Mononuclear cell (primary cell): ENCODE results near the gene MGAT1. TPM values are rescaled to one million over a fixed set of nuclear protein-coding genes. Genes with fewer than 3 reads are reported as not detected.
"Not testable (repeated sequence)": the region's sequence is repeated elsewhere in the genome, so short reads cannot be mapped to it uniquely, and the experiment has no call there.

Experiments
- H3K27me3 ChIP-seq: 2 replicates; pipeline ENCODE4 v1.6.0; 2011; ENCODE audit warnings: low read length, control low read depth; ENCODE audit not compliant: insufficient read depth
- H3K4me1 ChIP-seq: 2 replicates; pipeline ENCODE4 v1.5.1; 2011; ENCODE audit warnings: mild to moderate bottlenecking, low read length, control low read depth; ENCODE audit not compliant: insufficient read depth
- H3K4me3 ChIP-seq: 2 replicates; pipeline ENCODE4 v1.5.1; 2011; ENCODE audit warnings: mild to moderate bottlenecking, low read length, moderate library complexity
- H3K9me3 ChIP-seq: 2 replicates; pipeline ENCODE4 v1.5.1; 2011; ENCODE audit warnings: low read depth, mild to moderate bottlenecking, control low read depth, low read length
- total RNA-seq: library from RNA; depleted of rRNA; stranded (reverse); fragments of >200 nt; gene quantifications from one replicate; pipeline ENCODE4 v1.2.3, GENCODE V29; 2012

The MGAT1 gene
- total RNA-seq, 1 donor: 119 TPM

DNA sequence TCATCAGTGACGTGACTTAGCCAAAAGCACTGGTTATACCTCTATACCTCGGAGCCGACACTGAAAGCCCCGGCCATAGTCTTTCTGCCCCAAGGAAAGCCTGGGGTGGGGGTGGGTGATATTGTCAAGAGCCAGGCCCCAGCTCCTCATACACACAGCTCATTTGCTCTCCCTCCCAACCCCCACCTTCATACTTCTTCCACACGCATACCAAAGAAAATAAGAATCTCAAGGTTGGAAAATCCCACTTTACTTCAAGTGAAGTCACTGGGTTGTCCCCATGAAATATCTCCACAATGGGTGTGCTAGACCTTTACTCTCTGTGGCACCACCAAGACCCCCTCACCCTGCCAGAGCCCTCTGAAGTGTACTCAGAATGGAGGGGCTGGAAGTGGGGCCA lies 27.1 kb upstream of the MGAT1 start:
- H3K4me1 ChIP-seq: peaks cover 49% of the 10 kb centered on the region
- no peaks in the 10 kb centered on the region for H3K9me3 ChIP-seq
- no peaks in the 10 kb centered on the region for H3K27me3 ChIP-seq
- H3K4me3 ChIP-seq: peak overlapping the region; percentile 65

DNA sequence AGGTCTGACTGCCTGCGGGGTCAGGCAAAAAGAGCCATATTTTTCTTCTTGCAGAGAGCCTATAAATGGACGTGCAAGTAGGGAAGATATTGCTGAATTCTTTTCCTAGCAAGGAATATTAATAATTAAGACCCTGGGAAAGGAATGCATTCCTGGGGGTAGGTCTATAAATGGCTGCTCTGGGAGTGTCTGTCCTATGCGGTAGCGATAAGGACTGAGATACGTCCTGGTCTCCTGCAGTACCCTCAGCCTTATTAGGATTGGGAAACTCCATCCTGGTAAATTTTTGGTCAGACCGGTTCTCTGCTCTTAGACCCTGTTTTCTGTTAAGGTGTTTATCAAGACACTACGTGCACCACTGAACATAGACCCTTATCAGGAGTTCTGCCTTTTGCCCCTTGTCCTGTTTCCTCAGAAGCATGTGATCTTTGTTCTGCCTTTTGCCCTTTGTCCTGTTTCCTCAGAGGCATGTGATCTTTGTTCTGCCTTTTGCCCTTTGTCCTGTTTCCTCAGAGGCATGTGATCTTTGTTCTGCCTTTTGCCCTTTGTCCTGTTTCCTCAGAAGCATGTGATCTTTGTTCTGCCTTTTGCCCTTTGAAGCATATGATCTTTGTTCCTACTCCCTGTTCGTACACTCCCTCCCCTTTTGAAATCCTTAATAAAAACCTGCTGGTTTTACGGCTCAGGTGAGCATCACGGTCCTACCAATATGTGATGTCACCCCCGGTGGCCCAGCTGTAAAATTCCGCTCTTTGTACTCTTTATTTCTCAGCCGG lies 26.3 kb upstream of the MGAT1 start:
- not testable (repeated sequence) for H3K9me3 ChIP-seq, H3K27me3 ChIP-seq, H3K4me3 ChIP-seq
- H3K4me1 ChIP-seq: peaks cover 44% of the 10 kb centered on the region

DNA sequence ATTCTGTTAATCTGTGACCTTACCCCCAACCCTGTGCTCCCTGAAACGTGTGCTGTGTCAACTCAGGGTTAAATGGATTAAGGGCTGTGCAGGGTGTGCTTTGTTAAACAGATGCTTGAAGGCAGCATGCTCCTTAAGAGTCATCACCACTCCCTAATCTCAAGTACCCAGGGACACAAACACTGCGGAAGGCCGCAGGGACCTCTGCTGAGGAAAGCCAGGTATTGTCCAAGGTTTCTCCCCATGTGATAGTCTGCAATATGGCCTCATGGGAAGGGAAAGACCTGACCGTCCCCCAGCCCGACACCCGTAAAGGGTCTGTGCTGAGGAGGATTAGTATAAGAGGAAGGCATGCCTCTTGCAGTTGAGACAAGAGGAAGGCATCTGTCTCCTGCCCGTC lies 24.8 kb upstream of the MGAT1 start:
- H3K4me3 ChIP-seq, H3K9me3 ChIP-seq, H3K27me3 ChIP-seq: not testable (repeated sequence)
- H3K4me1 ChIP-seq: peaks cover 28% of the 10 kb centered on the region

DNA sequence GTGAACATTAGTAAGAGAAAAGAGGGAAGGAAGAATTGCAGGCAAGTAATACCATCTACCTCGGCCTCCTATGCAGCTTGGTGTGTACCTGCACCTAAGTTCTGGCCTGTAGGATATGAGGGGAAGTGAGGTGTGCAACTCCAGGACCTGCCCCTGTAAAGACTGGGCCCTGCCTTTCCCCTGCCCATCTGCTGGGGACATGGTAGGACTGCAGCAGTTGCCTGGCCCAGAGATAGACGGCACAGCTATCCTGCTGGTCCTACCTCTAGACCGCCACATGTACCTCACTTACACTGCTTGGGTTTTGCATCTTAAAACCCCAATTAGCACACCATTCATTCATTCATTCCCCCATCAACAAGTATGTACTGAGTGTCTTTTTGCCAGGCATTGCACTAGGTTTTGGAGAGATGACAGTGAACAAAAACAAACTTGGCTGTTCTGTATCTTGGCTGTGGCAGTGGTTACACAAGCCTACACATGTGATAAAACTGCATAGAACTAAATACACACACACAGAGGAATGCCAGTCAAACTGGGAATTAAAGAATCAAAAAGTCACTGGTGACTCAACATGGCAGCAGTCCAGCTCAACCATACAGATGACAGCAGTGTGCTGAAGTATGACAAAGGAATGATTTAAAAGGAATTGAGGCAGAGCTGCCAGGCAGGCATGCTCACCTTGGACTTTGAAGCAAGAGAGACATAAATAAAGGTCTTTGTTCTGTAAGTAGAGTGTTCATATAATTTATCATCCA lies 23.3 kb upstream of the MGAT1 start:
- Histone ChIP-seq H3K4me1 (peaks cover 29% of the 10 kb centered on the region), H3K27me3 (no peaks in the 10 kb centered on the region), H3K4me3 (no peak overlapping the region), H3K9me3 (no peaks in the 10 kb centered on the region)

DNA sequence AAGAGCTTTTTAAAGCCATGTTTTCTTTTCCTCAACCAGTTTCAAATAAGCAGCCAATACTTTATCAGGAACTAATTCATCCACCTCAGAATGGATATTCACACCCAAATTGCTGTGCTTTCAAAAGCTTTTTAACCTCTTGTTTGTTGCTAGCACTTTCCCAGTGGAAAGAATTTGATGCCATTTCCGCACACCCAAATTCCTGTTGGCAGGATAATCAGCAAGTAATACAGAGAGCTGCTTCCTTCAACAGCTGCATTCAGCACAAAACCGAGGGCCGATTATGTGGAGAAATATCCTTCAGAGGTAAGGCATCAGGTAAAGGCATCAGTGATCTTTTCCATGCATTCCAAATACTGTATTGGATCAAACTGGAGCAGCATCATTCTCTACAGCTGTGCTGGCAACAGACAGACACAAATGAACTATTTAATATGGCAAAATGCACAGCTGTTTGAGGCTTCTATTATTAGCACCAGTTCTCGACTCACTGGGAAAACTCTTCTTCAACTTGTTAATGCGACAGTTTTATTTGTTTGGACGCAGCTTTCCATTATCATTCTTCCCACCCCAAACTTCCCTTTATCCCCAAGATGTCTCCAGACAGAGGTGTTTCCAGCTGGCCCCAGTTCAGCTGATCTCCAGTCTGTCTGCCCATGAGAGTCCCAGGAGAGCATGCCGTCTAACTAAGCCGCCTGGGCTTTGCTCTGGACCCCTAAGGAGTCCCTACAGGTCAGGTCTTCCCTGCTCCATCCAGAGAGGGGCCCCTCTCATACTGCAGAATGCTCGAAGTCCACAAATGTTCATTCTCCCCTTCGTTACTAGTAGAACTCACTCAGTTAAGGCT lies 22.2 kb upstream of the MGAT1 start:
- no peaks in the 10 kb centered on the region for H3K27me3 ChIP-seq
- H3K4me1 ChIP-seq: peaks cover 30% of the 10 kb centered on the region
- no peak overlapping the region for H3K4me3 ChIP-seq
- no peaks in the 10 kb centered on the region for H3K9me3 ChIP-seq

DNA sequence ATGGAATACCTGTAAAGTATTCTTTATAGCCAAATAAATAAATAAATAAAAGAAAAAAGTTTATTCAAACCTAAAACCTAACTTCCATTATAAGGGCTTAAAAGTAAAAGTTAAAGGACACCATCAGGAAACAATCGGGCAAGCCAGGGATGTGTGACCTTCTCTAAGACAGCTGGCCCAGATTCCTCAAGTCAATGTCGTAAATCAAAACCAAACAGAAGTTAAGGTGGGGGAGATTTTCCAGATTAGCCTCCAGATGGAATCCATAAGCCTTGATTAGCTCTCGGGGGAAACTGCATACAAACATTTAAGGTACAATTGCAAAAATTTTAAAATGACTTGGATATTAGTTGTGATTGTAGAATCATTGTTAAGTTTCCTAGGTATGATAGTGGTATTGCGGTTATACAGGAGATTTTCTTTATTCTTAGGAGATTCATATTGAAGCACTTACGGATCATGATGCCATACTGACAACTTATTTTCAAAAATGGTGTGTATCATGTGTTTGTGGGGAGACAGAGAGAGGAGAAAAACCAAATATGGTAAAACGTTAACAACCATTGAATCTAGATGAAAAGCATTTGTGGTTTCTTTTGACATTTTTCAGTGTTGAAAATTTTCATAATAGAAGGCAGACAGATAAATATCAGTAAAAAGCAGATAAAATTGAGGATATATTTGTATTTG lies 21.5 kb upstream of the MGAT1 start:
- H3K9me3 ChIP-seq: no peaks in the 10 kb centered on the region
- H3K27me3 ChIP-seq: no peaks in the 10 kb centered on the region
- H3K4me1 ChIP-seq: peaks cover 23% of the 10 kb centered on the region
- H3K4me3 ChIP-seq: no peak overlapping the region

DNA sequence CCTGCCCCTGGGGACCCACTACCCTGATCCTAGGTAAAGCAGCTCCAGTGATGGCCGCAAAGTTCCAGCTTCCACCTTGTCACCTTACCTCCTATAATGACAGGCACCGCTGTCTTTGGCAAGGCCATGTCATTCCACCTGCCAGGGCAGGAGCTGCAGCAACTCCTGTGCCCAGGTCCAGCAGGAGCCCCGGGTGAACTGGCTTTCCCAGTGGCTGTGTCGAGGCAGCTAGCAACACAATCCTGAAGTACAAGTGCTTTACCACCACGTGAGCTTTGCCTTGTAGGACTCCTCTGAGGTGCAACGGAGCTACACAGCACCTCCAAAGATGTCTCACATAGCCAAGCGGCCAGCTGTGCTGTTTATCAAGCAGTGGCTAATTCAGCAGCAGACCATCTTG lies 20.7 kb upstream of the MGAT1 start:
- no peaks in the 10 kb centered on the region for H3K27me3 ChIP-seq
- H3K4me3 ChIP-seq: no peak overlapping the region
- no peaks in the 10 kb centered on the region for H3K9me3 ChIP-seq
- peaks cover 19% of the 10 kb centered on the region for H3K4me1 ChIP-seq

DNA sequence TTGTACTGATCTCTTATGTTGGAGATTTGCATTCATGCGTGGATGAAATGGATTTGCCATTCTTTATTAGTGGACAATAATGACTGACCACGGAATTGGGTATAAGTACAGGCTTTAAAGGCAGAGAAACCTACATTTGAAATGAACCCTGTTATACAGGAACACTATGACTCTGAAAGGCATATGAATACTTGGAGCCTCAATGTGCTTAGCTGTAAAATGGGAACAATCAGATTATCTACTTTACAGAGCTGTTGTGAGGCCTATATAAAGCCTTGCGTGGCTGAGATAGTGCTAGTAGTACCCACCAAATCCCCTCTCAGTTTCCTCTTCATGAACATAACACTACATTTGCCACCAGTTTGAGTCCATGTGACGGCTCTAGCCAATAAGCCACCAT lies 18.9 kb upstream of the MGAT1 start:
- H3K4me1 ChIP-seq: peaks cover 34% of the 10 kb centered on the region
- H3K27me3 ChIP-seq: no peaks in the 10 kb centered on the region
- H3K4me3 ChIP-seq: no peak overlapping the region
- no peaks in the 10 kb centered on the region for H3K9me3 ChIP-seq

DNA sequence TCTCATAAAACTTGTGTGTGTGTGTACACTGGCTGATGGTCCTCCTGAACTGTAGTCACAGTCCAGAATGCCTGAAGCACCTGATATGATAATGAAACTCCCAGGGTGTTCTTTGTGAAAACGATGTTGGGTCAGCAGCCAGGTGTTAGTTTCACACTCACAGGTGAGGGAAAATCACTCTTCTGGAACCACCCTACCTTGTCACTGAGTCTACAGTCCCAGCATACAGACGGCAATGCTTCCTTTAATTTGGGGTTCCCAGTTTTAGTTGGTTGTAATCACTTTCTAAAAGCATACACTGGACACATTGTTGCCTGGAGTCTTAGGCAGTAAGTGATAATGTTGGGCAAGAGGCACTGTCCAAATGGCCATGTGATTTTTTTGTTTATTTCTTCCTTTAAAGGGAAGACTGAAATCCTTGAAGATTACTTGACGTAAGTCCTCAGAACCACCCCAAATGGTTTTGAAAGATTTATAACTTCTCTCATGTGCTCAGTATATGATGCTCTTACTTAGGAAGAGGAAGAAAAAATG lies 18.2 kb upstream of the MGAT1 start:
- Histone ChIP-seq H3K4me3 (no peak overlapping the region), H3K9me3 (no peaks in the 10 kb centered on the region), H3K27me3 (no peaks in the 10 kb centered on the region), H3K4me1 (peaks cover 41% of the 10 kb centered on the region)

DNA sequence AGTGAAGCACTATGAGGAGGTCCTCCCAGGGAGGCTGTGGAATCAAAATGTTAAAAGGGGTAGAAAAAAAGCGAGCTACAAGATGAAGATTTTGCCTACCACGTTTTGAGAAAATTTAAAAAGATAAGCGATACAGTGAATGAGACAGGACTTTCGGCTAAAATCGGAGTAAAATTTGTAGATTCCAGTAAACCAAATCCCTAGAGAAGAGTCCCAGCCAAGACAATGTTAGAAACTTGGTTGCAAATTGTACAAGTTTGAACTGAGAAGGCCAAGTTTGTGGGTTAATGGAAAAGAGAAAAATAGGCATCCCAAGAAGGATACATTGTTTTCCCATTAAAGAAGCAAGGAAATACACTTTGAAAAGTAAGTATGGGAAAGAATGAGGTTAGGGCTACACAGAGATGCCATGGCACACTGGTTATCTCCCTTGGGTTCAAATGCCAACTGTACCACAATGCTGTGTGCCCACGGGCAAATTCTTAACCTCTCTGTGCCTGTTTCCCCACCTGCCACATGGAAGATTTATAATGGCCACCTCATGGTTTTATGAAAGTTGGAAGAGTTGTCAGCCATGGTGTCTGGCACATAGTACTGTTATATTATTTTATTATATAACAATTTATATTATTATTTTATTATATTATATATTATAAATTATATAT lies 16.2 kb upstream of the MGAT1 start:
- H3K4me1 ChIP-seq: peaks cover 56% of the 10 kb centered on the region
- no peak overlapping the region for H3K4me3 ChIP-seq
- no peaks in the 10 kb centered on the region for H3K27me3 ChIP-seq
- no peaks in the 10 kb centered on the region for H3K9me3 ChIP-seq

DNA sequence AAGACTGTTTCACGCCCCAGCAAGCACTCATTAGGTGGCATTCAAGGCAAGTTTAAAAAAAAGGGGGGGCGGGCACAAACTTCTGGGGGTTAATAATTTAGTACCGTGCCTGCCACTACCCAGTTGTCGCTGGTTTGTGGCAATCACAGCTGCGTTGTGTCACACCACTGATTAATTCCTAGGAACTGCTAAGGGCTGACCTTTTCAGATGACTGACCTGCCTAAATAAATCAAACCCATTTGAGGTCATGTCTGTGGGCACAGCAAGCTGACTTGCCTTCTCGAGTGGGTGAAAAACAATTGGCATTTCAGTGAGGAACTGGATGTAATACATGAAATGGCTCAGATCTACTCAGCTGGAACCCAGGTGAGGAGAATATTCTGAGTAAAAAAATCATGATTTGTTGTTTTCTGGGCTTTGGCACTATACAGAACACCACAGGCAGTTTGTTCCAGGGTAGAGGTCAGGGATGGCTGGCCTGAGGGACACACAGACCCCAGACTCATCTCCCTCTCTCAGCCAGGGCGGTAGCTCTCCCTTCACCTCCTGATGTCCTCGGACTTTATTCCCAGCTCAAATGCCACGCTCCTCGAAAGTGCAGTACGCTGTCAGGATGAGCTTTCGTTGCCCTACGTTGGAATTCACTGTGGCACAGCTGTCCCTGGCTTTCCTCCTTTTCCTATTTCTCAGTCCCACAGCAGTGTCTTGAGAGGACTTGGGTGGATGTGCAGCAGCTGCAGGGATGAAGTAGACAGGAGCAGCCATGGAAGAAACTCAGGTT lies 15.5 kb upstream of the MGAT1 start:
- Histone ChIP-seq H3K9me3 (no peaks in the 10 kb centered on the region), H3K27me3 (no peaks in the 10 kb centered on the region), H3K4me1 (peaks cover 61% of the 10 kb centered on the region), H3K4me3 (no peak overlapping the region)

DNA sequence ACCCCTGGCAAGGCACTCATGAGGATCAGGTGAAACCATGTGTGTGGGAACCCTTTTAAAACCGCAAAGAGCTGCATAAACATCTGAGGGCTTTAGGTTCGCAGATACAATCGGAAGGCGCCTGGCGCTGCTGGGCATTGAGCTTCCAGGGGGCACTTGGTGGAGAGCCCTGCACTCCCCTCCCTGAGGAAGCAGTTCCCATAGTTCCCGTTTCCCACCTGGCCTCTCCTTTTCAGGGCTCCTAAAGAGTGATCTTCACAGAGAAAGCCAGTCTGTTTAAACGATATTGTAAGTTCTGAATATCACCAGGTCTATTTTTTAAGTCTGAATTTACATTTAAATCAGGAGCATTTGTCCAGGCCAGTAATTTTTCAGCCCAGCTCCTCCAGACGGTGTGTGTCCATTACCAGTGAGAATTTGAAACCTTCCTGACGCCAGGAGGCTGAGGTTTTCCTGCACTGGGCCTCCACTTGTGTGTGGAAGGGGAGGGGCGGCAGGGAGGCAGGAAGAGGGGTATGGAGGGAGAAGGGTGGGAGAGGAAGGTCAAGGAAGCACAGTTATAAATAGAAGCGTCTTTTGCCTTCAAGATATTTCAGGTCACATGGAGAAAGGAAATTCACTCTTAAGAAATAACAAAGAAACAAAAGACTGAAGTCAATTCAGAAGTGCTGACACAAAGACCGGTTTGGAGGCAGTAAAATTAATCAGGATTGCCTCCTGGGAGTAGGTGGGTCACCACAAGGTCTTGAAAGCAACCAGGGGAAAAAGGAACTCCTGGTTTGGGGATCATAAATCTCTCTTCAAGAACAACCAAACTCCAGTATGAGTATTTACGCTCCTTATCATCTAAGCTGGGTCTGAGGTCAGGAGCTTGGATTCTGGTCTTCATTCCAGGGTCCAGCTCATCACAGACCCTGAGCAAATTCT lies 14.3 kb upstream of the MGAT1 start:
- no peak overlapping the region for H3K4me3 ChIP-seq

More for the DNA sequence above, 14.3 kb upstream of the MGAT1 start:
- H3K27me3 ChIP-seq: no peaks in the 10 kb centered on the region
- H3K9me3 ChIP-seq: no peaks in the 10 kb centered on the region
- H3K4me1 ChIP-seq: peaks cover 63% of the 10 kb centered on the region
